IPS-20b (cell line): ENCODE results near the gene MED13L.

Experiments
- H3K27ac ChIP-seq: one replicate; pipeline ENCODE4 v1.5.1; 2013; ENCODE audit warnings: low read length
- H3K27me3 ChIP-seq: 2 replicates; pipeline ENCODE4 v1.6.1; 2013; ENCODE audit warnings: mild to moderate bottlenecking, low read length, inconsistent platforms; ENCODE audit not compliant: insufficient read depth
- H3K36me3 ChIP-seq: 2 replicates; pipeline ENCODE4 v1.6.1; 2013; ENCODE audit warnings: low read depth, mild to moderate bottlenecking, inconsistent platforms, low read length, moderate library complexity; ENCODE audit not compliant: insufficient read depth
- H3K4me1 ChIP-seq: 2 replicates; pipeline ENCODE4 v1.6.1; 2013; ENCODE audit warnings: mild to moderate bottlenecking, control low read depth, inconsistent platforms, low read length, moderate library complexity; ENCODE audit not compliant: insufficient read depth
- H3K4me3 ChIP-seq: 2 replicates; pipeline ENCODE4 v1.5.1; 2013; ENCODE audit warnings: mild to moderate bottlenecking, low read length, inconsistent platforms
- H3K9ac ChIP-seq: 2 replicates; pipeline ENCODE4 v1.6.1; 2013; ENCODE audit warnings: low read depth, mild to moderate bottlenecking, inconsistent platforms, low read length, moderate library complexity
- H3K9me3 ChIP-seq: 2 replicates; pipeline ENCODE4 v1.6.1; 2013; ENCODE audit warnings: mild to moderate bottlenecking, low read depth, low read length, inconsistent platforms; ENCODE audit not compliant: insufficient read depth

The MED13L gene

GRCh38 chr12:116128779-116129178 lies 148.7 kb downstream of the MED13L start:
- H3K4me3 ChIP-seq, result no peak overlapping the region
- H3K27me3 ChIP-seq, result no peaks in the 10 kb centered on the region
- no peak overlapping the region for H3K9ac ChIP-seq
- H3K36me3 ChIP-seq, result no peaks in the 10 kb centered on the region
- peaks cover 35% of the 10 kb centered on the region for H3K4me1 ChIP-seq
- no peak overlapping the region for H3K27ac ChIP-seq
- no peaks in the 10 kb centered on the region for H3K9me3 ChIP-seq

- no peak overlapping the region for H3K9ac ChIP-seq
- no peak overlapping the region for H3K27ac ChIP-seq
- H3K27me3 ChIP-seq, result no peaks in the 10 kb centered on the region
- H3K36me3 ChIP-seq, result no peaks in the 10 kb centered on the region
- H3K9me3 ChIP-seq, result no peaks in the 10 kb centered on the region
- H3K4me3 ChIP-seq, result no peak overlapping the region
- peaks cover 35% of the 10 kb centered on the region for H3K4me1 ChIP-seq
Measured at GRCh38 chr12:116127859-116128258, 149.6 kb downstream of the MED13L start.

GRCh38 chr12:116126610-116127009 lies 150.9 kb downstream of the MED13L start:
- Histone ChIP-seq H3K9ac (no peak overlapping the region), H3K4me3 (no peak overlapping the region), H3K4me1 (peaks cover 47% of the 10 kb centered on the region), H3K9me3 (no peaks in the 10 kb centered on the region), H3K27ac (no peak overlapping the region), H3K27me3 (no peaks in the 10 kb centered on the region), H3K36me3 (no peaks in the 10 kb centered on the region)

- H3K4me1 ChIP-seq, result peaks cover 45% of the 10 kb centered on the region
- H3K27me3 ChIP-seq, result no peaks in the 10 kb centered on the region
- H3K4me3 ChIP-seq, result no peak overlapping the region
- H3K27ac ChIP-seq, result peak overlapping the region; percentile 30
- H3K36me3 ChIP-seq, result no peaks in the 10 kb centered on the region
- H3K9ac ChIP-seq, result no peak overlapping the region
- no peaks in the 10 kb centered on the region for H3K9me3 ChIP-seq
Measured at GRCh38 chr12:116125956-116126566, 151.4 kb downstream of the MED13L start.

GRCh38 chr12:116125084-116125483 lies 152.4 kb downstream of the MED13L start:
- Histone ChIP-seq H3K4me1 (peaks cover 49% of the 10 kb centered on the region), H3K36me3 (no peaks in the 10 kb centered on the region), H3K4me3 (no peak overlapping the region), H3K9ac (no peak overlapping the region), H3K9me3 (no peaks in the 10 kb centered on the region), H3K27ac (no peak overlapping the region), H3K27me3 (no peaks in the 10 kb centered on the region)

- Histone ChIP-seq H3K27me3 (no peaks in the 10 kb centered on the region), H3K9ac (no peak overlapping the region), H3K9me3 (no peaks in the 10 kb centered on the region), H3K4me3 (peak overlapping the region; percentile 29; the same call in 1 of the 2 replicates), H3K27ac (no peak overlapping the region), H3K36me3 (no peaks in the 10 kb centered on the region), H3K4me1 (peaks cover 52% of the 10 kb centered on the region)
Measured at GRCh38 chr12:116123451-116124258, 153.8 kb downstream of the MED13L start.

GRCh38 chr12:116122628-116123027 lies 154.9 kb downstream of the MED13L start:
- no peaks in the 10 kb centered on the region for H3K9me3 ChIP-seq
- H3K27ac ChIP-seq, result no peak overlapping the region
- no peak overlapping the region for H3K9ac ChIP-seq
- H3K4me3 ChIP-seq, result no peak overlapping the region
- H3K27me3 ChIP-seq, result no peaks in the 10 kb centered on the region
- H3K4me1 ChIP-seq, result peaks cover 46% of the 10 kb centered on the region
- H3K36me3 ChIP-seq, result no peaks in the 10 kb centered on the region

GRCh38 chr12:116121453-116121871 lies 156.0 kb downstream of the MED13L start:
- H3K27me3 ChIP-seq, result no peaks in the 10 kb centered on the region
- H3K4me1 ChIP-seq, result peaks cover 41% of the 10 kb centered on the region
- H3K9me3 ChIP-seq, result no peaks in the 10 kb centered on the region
- H3K27ac ChIP-seq, result no peak overlapping the region
- H3K9ac ChIP-seq, result no peak overlapping the region
- no peak overlapping the region for H3K4me3 ChIP-seq
- no peaks in the 10 kb centered on the region for H3K36me3 ChIP-seq

GRCh38 chr12:116116650-116117424 lies 160.7 kb downstream of the MED13L start:
- Histone ChIP-seq H3K4me1 (peaks cover 43% of the 10 kb centered on the region), H3K27ac (no peak overlapping the region)

GRCh38 chr12:116113398-116114130 lies 163.9 kb downstream of the MED13L start:
- Histone ChIP-seq H3K9ac (no peak overlapping the region), H3K36me3 (no peaks in the 10 kb centered on the region), H3K27ac (no peak overlapping the region), H3K4me1 (peaks cover 30% of the 10 kb centered on the region), H3K27me3 (no peaks in the 10 kb centered on the region), H3K9me3 (no peaks in the 10 kb centered on the region), H3K4me3 (no peak overlapping the region)

More at GRCh38 chr12:116116650-116117424, 160.7 kb downstream of the MED13L start:
- Histone ChIP-seq H3K9me3 (no peaks in the 10 kb centered on the region), H3K4me3 (no peak overlapping the region), H3K27me3 (no peaks in the 10 kb centered on the region), H3K9ac (no peak overlapping the region), H3K36me3 (no peaks in the 10 kb centered on the region)

GRCh38 chr12:116106870-116107269 lies 170.6 kb downstream of the MED13L start:
- Histone ChIP-seq H3K9me3 (no peaks in the 10 kb centered on the region), H3K36me3 (no peaks in the 10 kb centered on the region), H3K27me3 (no peaks in the 10 kb centered on the region), H3K4me3 (no peak overlapping the region), H3K9ac (no peak overlapping the region), H3K27ac (no peak overlapping the region), H3K4me1 (peaks cover 2% of the 10 kb centered on the region; the same call in 1 of the 2 replicates)
